Tibial nerve (tissue), 3 donors: Measurements from ENCODE around the gene RAB11FIP4.

ENCODE experiments used
- POLR2A ChIP-seq, 2 donors: fragments of 450-650 bp; IDR thresholded peaks; one replicate each; pipeline ENCODE4 v1.6.1; 2017; ENCODE audit warnings: antibody characterized with exemption in 2 of 2, mild to moderate bottlenecking in 2 of 2, moderate library complexity in 2 of 2
- TF ChIP-seq, protein P1 (sequence below), 5 experiments: fragments of 200-600 bp in 3 of 5; fragments of 450-650 bp in 2 of 5; sonication (generic) in 3 of 5; IDR thresholded peaks; one replicate each; pipeline ENCODE4 v1.5.1; 2016 to 2019; ENCODE audit warnings: antibody characterized with exemption in 5 of 5, mild to moderate bottlenecking in 3 of 5, moderate library complexity in 2 of 5

GRCh38 chr17:31448467-31449077, 57.1 kb downstream of the RAB11FIP4 start:
- no peak for TF ChIP-seq POLR2A (IDR thresholded peaks at IDR 0.05)
- TF ChIP-seq, protein P1, sequence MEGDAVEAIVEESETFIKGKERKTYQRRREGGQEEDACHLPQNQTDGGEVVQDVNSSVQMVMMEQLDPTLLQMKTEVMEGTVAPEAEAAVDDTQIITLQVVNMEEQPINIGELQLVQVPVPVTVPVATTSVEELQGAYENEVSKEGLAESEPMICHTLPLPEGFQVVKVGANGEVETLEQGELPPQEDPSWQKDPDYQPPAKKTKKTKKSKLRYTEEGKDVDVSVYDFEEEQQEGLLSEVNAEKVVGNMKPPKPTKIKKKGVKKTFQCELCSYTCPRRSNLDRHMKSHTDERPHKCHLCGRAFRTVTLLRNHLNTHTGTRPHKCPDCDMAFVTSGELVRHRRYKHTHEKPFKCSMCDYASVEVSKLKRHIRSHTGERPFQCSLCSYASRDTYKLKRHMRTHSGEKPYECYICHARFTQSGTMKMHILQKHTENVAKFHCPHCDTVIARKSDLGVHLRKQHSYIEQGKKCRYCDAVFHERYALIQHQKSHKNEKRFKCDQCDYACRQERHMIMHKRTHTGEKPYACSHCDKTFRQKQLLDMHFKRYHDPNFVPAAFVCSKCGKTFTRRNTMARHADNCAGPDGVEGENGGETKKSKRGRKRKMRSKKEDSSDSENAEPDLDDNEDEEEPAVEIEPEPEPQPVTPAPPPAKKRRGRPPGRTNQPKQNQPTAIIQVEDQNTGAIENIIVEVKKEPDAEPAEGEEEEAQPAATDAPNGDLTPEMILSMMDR (IDR thresholded peaks at IDR 0.05) = no peak
